ENCODE results near the gene SVOP.
A peak's percentile ranks its signal among the peaks of the same experiment; 100 is the strongest.
"Not testable (repeated sequence)": the region's sequence is repeated elsewhere in the genome, so short reads cannot be mapped to it uniquely, and the experiment has no call there.

The SVOP gene

DNA sequence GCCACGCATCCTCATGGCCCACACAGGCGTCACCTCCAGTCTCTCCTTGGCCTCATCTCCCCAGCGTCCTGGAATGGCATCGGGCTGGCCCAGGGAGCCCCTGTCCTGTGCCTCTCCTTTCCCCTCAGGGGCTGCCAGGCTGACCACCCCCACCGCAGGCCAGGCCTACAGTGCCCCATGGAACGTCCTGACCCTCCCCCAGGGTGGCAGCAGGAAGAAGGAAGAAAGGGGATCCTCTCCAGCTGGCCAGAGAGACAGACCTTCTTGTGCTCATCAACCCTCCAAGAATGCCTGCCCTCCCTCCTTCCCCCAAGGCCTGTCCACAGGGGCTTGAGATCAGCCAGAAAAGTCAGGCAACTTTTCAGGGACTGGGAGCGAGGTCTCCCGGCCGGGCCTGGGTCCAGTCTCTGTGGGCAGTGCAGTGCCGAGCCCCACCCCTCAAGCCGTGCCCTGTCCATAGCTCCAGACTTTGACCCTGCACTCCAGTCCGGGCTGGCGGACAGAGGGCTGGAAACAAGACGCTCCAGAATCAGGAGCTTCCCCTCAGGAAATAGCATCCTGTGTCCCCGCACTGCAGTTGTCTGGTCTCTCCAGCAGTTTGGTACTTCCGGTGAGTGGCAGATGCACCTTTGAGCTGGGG is 141.1 kb downstream of the SVOP start, which contains the start of gene DAO:
DAO (plus strand) TSS at position 478 of the 640 bp plus-strand sequence. CDS start 4,915 bp downstream, outside the sequence.
- no peak for DNase-seq

DNA sequence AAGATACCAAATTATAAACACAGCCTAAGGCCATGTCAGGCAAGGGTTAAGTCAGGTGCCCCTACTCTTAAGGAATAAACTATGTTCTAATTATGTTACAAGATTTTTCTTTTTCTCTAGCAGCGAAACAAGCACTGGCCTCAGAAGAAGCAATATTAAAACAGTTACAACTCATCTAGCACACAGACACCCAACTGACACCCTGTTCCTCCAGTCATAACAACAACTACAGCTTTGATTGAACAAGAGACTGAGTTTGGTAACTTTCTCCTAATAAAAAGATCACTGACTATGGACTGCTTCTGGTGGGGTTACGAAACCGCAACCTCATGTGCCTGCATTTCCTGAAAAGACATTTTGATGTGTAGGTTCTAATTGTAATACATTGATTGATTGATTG is 144.3 kb downstream of the SVOP start:
- DNase-seq: no peak

DNA sequence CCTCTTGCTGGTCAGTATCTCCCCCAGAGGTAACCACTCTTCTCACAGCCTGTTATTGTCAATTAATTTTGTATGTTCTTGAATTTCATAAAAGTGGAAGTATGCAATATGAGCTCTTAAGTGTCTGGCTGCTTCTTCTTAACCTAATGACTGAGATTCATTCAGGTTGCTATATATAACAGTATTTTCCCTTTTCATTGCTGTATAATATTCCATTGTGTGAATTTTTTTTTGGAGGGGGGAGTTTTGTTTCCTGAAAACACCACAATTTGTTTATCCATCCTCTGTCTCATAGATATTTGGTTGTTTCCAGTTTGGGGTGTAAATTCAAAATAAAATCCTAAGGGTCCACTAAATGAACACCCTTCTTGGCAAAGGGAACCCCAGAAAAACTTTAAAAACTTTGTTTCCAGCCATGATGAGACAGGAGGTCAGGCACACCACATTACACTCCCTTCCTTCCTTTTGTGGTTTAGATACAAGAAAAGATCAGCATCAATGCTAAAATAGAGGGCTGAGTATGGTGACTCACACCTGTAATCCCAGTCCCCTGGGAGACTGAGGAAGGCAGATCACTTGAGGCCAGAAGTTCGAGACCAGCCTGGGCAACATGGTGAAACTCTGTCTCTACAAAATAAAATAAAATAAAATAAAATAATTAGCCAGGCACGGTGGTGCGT is 145.0 kb downstream of the SVOP start:
- DNase-seq: no peak

DNA sequence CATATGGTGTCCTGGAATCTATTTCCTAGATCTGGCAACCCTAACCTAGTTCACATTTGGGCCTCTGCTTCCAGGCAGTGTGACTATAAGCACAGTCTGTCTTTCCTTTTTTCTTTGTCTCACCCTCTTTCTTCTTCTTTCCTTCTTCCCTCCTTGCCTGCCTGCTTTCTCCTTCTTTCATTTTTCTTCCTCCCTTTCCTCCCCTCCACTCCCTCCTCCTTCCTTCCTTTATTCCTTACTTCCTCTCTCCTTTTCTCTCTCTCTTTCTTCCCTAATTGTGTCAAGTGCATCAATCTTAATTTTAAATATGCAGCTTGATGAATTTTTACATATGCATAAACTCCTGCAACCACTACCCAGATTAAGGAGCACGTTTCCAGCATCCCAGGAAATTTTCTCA is 145.6 kb downstream of the SVOP start:
- no peak for DNase-seq

DNA sequence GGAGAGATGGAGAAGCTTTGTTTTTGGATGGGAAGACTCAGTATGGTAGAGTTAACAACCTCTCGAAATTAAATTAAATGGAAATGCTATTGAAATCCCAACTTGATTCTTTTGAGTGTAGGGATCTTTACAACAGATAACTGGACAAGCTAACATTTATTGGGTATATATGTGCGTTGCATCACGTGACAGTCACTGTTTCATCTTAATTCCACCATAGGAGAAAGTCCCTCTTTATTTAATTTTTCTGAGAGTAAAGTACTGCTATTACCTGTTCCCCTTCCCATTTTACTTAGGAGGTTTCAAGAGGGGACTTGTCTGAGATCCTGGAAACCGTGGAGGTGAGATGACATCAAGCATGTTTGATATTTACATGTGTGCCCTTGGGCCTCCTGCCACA is 152.1 kb downstream of the SVOP start:
- no peak for DNase-seq

DNA sequence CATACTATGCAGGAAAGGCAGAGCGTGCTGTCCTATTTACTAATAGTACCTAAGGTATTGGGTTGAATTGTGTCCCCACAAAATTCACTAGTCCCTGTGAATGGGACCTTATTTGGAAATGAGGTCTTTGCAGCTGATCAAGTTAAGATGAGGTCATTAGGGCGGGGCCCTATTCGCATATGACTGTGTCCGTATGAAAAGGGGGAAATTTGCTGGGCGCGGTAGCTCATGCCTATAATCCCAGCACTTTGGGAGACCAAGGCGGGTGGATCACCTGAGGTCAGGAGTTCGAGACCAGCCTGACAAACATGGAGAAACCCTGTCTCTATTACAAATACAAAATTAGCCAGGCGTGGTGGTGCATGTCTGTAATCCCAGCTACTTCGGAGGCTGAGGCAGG is 154.8 kb downstream of the SVOP start:
- DNase-seq: not testable (repeated sequence)

DNA sequence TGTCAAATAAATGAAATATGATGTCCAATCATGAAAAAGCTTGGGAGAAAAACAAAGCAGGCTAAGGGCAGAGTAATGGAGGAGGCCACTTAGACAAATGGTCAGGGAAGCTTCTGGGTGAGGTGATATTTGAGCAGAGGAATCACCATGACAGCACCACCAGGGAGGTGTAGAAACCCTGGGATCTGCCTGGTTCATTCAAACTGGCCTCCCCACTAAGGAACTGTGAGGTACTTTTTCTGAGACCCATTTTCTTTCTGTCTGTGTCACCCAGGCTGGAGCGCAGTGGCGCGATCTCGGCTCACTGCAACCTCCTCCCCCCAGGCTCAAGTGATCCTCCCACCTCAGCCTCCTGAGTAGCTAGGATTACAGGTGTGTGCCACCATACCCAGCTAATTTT is 155.7 kb downstream of the SVOP start:
- DNase-seq: no peak

DNA sequence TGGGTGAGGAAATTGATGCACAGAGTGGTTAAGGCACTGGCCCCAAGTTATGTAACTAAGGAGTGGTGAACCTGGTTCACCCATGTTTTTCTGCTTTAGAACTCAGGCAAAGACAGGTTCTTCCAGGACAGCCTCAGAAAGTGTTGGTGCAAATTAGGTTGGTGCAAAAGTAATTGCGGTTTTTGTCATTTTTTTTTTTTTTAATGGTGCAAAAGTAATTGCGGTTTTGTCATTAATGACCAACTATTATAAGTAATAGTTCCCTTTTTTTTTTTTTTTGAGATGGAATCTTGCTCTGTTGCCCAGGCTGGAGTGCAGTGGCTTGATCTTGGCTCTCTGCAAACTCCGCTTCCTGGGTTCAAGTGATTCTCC is 158.3 kb downstream of the SVOP start:
- no peak for DNase-seq

DNA sequence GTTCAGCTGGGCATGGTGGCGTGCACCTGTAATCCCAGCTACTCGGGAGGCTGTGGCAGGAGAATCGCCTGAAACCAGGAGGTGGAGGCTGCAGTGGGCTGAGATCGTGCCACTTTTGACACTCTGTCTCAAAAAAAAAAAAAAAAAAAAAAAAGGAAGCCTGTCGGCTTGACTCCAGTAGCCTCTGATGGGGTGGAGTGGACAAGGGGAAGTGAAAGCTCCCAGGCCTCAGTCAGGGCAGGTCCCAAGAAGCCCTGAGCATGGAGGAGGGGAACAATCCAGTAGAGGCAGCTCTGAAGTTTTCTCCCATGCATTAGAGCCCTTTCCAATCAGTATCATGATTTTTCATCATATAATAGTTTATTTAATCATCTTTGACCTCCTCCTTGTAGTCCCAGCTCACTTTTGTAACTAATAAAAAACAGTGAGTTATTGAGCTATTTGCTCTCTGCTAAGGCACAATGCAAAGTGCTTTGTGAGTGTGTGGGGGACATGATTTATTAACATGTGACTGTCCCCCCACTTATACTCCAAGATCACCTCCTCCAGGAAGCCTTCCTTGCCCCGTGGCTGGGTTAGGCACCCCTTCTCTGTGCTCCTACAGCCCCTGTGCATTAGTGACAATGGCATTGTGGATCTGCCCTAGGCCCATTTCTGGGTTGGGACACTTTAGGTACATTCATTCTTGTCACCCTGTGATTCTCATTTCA is 158.8 kb downstream of the SVOP start:
- no peak for DNase-seq

DNA sequence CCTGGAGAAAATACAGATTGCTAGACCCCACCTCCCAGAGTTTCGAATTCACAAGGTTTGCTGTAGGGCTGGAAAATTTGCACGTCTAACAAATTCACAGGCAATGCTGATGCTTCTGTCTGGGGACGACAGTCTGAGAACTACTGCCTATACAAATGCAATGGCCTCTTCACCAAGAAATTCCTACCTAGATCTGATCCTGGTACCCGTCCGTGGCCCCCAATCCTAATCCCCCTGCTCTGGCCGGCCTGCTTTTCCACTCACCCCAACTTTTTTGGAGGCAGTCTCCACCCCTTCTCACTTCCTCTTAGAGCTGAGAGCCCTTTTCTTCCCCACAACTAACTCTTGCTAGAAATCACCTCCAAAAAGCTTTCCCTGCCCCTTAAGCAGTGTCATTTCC is 160.4 kb downstream of the SVOP start:
- no peak for DNase-seq

DNA sequence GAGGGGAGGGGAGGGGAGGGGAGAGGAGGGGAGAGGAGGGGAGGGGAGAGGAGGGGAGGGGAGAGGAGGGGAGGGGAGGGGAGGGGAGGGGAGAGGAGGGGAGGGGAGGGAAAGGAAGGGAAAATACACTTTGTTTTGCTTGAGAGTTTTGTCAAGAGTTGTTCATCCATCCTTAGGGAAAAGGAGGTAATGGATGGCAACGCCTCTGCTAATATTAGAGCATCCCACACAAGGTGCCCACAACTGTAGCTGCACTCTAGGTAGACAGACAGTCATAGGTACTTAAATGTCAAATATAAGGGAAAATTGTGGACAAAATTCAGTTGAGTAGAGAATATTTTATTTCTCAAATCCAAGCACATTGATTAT is 161.0 kb downstream of the SVOP start:
- DNase-seq: peak; percentile 12

DNA sequence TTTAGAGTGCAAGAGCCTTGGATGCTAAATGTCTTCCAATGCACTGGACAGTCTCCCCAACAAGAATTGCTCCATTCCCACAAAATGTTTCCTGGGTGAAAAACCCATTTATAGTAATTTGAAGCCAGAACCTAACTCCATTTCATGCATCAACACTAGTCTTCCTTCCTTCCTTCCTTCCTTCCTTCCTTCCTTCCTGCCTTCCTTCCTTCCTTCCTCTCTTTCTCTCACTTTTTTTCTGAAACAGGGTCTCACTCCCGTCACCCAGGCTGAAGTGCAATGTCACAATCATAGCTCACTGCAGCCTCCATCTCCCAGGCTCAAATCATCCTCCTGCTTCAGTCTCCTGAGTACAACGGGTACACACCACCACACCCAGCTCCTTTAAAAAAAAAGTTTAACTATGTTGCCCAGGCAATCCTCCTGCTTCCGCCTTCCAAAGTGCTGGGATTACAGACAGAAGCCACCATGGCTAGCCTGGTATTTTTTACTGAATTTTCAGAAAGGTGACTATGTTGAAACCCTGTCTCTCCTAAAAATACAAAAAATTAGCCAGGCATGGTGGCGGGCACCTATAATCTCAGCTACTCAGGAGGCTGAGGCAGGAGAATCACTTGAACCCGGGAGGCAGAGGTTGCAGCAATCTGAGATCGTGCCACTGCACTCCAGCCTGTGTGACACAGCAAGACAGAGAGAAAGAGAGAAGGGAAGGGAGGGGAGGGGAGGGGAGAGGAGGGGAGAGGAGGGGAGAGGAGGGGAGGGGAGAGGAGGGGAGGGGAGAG is 161.5 kb downstream of the SVOP start:
- not testable (repeated sequence) for DNase-seq

DNA sequence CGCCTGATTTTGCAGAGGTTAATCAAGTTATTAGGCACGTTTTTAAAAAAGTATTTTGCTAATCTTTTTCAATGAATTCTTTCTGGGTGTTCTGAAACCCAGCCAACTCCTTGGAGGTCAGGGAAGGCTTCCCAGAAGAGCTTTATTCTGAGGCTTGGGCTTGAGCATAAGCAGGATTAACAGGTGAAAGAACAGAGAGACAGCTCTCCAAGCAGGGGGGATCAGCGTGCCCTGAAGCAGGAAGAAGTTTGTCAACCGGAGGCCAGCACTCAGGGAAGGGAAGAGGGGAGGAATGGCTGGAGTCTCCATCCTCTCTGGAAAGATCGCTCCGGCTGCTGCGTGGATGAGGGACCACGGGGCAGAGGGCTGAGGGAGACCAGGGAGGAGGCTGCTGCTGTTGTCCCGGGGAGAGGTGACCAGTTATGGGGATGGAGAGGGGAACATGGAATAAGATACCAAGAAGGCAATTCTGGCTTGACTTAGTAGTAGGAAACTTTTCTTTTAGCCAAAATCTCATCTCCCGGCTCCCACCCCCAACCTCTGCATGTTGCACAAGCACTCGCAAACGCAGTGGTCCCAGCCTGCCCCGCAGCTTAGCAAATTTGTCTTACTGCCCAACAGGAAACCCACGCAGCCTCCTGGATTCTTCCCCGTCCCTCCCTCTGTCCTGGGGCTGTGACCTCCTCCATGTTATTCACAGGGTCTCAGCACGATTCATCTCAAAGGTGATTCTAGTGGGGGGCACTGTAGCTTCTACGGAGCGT is 162.4 kb downstream of the SVOP start:
- peak; percentile 31 for DNase-seq
